ENCODE results near the gene CADM2.

Gene CADM2

GRCh38 chr3:85796140-85796539, 837.4 kb downstream of the CADM2 start:
- no peak for TF ChIP-seq EZH2 (IDR thresholded peaks at IDR 0.05; ENCODE audit: borderline replicate concordance, low read length)

GRCh38 chr3:85800676-85801075, 841.9 kb downstream of the CADM2 start:
- Histone ChIP-seq H3K9me3 (ENCODE audit: low read length) (no peaks in the 10 kb centered on the region), H4K20me1 (ENCODE audit: insufficient read depth, low read length) (no peaks in the 10 kb centered on the region), H3K27me3 (ENCODE audit: insufficient read depth, low read length) (no peaks in the 10 kb centered on the region), H3K4me2 (ENCODE audit: low read length) (no peak overlapping the region), H2AFZ (ENCODE audit: low read length) (no peak overlapping the region), H3K79me2 (ENCODE audit: insufficient read depth, low read length) (no peaks in the 10 kb centered on the region), H3F3A (ENCODE audit: insufficient read depth, low read length) (no peaks in the 10 kb centered on the region), H3K4me1 (ENCODE audit: insufficient read depth, low read length, severe bottlenecking) (no peaks in the 10 kb centered on the region), H3K27ac (ENCODE audit: low read depth, low read length, poor library complexity, severe bottlenecking) (no peak overlapping the region), H3K9me2 (ENCODE audit: low read depth, low read length) (no peaks in the 10 kb centered on the region), H3K4me3 (ENCODE audit: low read depth, low read length, poor library complexity, severe bottlenecking) (no peak overlapping the region), H3K36me3 (ENCODE audit: insufficient read depth, low read length) (no peaks in the 10 kb centered on the region), H3K9ac (ENCODE audit: low read length) (no peak overlapping the region)
- no peak for TF ChIP-seq CTCF (IDR thresholded peaks at IDR 0.05; ENCODE audit: low read length)
- TF ChIP-seq EZH2 (IDR thresholded peaks at IDR 0.05; ENCODE audit: borderline replicate concordance, low read length) = no peak

More at GRCh38 chr3:85796140-85796539, 837.4 kb downstream of the CADM2 start:
- H3K9ac ChIP-seq (ENCODE audit: low read length) = no peak overlapping the region
- no peaks in the 10 kb centered on the region for H3K4me1 ChIP-seq (ENCODE audit: insufficient read depth, low read length, severe bottlenecking)
- H2AFZ ChIP-seq (ENCODE audit: low read length) = no peak overlapping the region
- H3K4me2 ChIP-seq (ENCODE audit: low read length) = no peak overlapping the region
- no peaks in the 10 kb centered on the region for H3F3A ChIP-seq (ENCODE audit: insufficient read depth, low read length)
- H3K9me3 ChIP-seq (ENCODE audit: low read length) = no peaks in the 10 kb centered on the region
- H3K9me2 ChIP-seq (ENCODE audit: low read depth, low read length) = no peaks in the 10 kb centered on the region
- H3K79me2 ChIP-seq (ENCODE audit: insufficient read depth, low read length) = no peaks in the 10 kb centered on the region
- H3K27me3 ChIP-seq (ENCODE audit: insufficient read depth, low read length) = no peaks in the 10 kb centered on the region
- no peak overlapping the region for H3K4me3 ChIP-seq (ENCODE audit: low read depth, low read length, poor library complexity, severe bottlenecking)
- no peaks in the 10 kb centered on the region for H3K36me3 ChIP-seq (ENCODE audit: insufficient read depth, low read length)
- H4K20me1 ChIP-seq (ENCODE audit: insufficient read depth, low read length) = no peaks in the 10 kb centered on the region
- H3K27ac ChIP-seq (ENCODE audit: low read depth, low read length, poor library complexity, severe bottlenecking) = no peak overlapping the region

GRCh38 chr3:85801955-85802354, 843.2 kb downstream of the CADM2 start:
- Histone ChIP-seq H3K9me3 (ENCODE audit: low read length) (no peaks in the 10 kb centered on the region), H3K9ac (ENCODE audit: low read length) (no peak overlapping the region)

More at GRCh38 chr3:85801955-85802354, 843.2 kb downstream of the CADM2 start:
- H3F3A ChIP-seq (ENCODE audit: insufficient read depth, low read length) = no peaks in the 10 kb centered on the region
- H2AFZ ChIP-seq (ENCODE audit: low read length) = no peak overlapping the region
- no peaks in the 10 kb centered on the region for H3K36me3 ChIP-seq (ENCODE audit: insufficient read depth, low read length)
- H4K20me1 ChIP-seq (ENCODE audit: insufficient read depth, low read length) = no peaks in the 10 kb centered on the region
- no peaks in the 10 kb centered on the region for H3K9me2 ChIP-seq (ENCODE audit: low read depth, low read length)
- TF ChIP-seq EZH2 (IDR thresholded peaks at IDR 0.05; ENCODE audit: borderline replicate concordance, low read length) (no peak), CTCF (IDR thresholded peaks at IDR 0.05; ENCODE audit: low read length) (peak; percentile 42)
- H3K79me2 ChIP-seq (ENCODE audit: insufficient read depth, low read length) = no peaks in the 10 kb centered on the region
- H3K27ac ChIP-seq (ENCODE audit: low read depth, low read length, poor library complexity, severe bottlenecking) = no peak overlapping the region
- no peaks in the 10 kb centered on the region for H3K27me3 ChIP-seq (ENCODE audit: insufficient read depth, low read length)
- H3K4me2 ChIP-seq (ENCODE audit: low read length) = no peak overlapping the region
- H3K4me1 ChIP-seq (ENCODE audit: insufficient read depth, low read length, severe bottlenecking) = no peaks in the 10 kb centered on the region
- H3K4me3 ChIP-seq (ENCODE audit: low read depth, low read length, poor library complexity, severe bottlenecking) = no peak overlapping the region
